ENCODE results near the gene MYOG.

DNA sequence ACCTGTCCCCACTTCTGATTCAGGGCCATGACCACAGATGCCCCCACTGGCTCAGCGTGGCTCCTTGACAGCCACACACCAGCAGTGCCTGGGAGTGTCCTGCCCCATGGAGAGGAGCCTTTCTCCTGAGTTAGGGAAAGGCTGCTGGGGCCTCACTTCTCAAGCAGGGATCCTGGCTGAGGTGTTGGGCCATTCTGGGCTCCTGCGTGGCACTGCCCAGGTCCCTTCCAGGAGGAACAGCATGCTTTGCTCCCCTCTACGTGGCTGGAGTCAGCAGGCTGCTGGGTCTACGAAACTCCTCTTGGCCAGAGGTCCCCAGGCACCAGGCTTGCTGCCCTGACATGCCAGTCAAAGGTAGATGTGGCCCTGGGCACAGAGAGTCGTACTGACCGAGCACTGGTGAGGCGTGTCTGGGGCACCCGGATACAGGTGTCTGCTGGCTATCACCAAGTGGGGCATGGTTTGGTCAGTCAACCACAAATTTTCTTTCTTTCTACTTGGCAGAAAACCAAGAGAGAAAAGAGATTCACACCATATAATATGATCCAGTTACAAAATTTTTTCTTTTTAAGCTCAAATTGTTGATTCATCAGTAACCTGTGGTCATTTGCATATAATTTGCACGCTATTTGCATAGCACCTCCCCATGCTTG, 45.9 kb upstream of the MYOG start:
- no peak for TF ChIP-seq EZH2 (IDR thresholded peaks at IDR 0.05)
- TF ChIP-seq POLR2AphosphoS5 (IDR thresholded peaks at IDR 0.05; ENCODE audit: borderline replicate concordance, low read depth, low read length) = no peak
- TF ChIP-seq FOXP2 (optimal IDR thresholded peaks at IDR 0.05; ENCODE audit: control extremely low read depth, extremely low read length, insufficient read depth) = no peak

Measured in SK-N-MC (cell line).